Measurements from ENCODE around the gene GABRG3. TPM values are rescaled to one million over a fixed set of nuclear protein-coding genes. Genes with fewer than 3 reads are reported as not detected.

GABRG3 gene
- not detected in 2 replicates for total RNA-seq (ENCODE audit: low replicate concordance)

GRCh38 chr15:26970712-26971210, at the start of gene GABRG3:
TSS of gene GABRG3 (plus strand) at chr15:26971181.

Other genes with a start within 250 kb of the GABRG3 start
- 0.45 and 1.2 TPM in 2 replicates for gene GABRB3, start 198.1 kb upstream of the GABRG3 start, total RNA-seq (ENCODE audit: low replicate concordance)
- under 0.01 TPM in 1 of 2 replicates, not detected in the other for gene GABRA5, start 104.1 kb upstream of the GABRG3 start, total RNA-seq (ENCODE audit: low replicate concordance)

Data from smooth muscle cell of the coronary artery (primary cell).